ENCODE results near the gene TBC1D16. TPM values are rescaled to one million over a fixed set of nuclear protein-coding genes. Genes with fewer than 3 reads are reported as not detected.

TBC1D16 gene
- total RNA-seq, 1 experiment from 2014 or later: 1,023 TPM

GRCh38 chr17:79890706-79891105 lies 145.0 kb downstream of the TBC1D16 start:
- DNase-seq (ENCODE audit: low read depth, low spot score): no peak
- in situ Hi-C loops (cut with HindIII; ENCODE audit: low pct_unique_long_range_greater_than_20kb, low sequenced_read_pairs): loop anchor here (10.0 kb wide), 1 partner anchor 146 kb away; no protein-coding TSS in a partner anchor

DNA sequence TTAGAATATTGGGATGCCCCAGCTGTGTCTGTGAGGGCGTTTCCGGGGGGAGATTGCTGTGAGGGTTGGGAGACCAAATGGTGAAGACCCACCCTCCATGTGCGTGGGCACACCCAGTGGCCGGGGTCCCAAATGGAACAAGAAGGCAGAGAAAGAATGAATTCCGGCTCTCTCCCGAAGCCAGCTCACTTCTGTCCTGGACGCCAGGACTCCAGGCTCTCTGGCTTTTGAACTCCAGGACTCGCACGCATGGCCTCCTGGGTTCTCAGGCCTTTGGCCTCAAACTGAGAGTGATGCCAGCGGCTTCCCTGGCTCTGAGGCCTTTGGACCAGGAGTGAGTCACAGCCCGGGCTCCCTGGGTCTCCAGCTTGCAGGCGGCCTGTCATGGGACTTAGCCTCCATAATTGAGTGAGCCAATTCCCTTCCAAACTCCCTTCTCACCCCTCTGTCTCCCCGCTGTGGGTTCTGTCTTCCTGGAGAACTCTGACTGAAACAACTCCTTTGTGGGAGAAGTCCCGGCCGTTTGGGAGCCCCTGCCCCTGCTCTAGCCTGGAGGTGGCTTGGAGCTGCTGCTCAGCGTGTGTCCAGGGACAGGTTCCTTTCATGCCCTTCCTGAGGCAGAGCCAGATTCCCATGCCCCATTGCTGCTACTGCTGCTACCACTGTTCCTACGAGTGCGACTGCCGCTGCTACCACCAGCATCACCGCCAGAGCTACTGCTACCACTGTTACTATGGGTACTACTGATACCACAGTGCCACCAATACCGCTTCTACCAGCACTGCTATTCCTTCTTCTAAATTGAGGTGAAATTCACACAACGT lies 146.6 kb downstream of the TBC1D16 start:
- in situ Hi-C loops (cut with HindIII; ENCODE audit: low pct_unique_long_range_greater_than_20kb, low sequenced_read_pairs): no loop called here
- no peak for DNase-seq (ENCODE audit: low read depth, low spot score)

DNA sequence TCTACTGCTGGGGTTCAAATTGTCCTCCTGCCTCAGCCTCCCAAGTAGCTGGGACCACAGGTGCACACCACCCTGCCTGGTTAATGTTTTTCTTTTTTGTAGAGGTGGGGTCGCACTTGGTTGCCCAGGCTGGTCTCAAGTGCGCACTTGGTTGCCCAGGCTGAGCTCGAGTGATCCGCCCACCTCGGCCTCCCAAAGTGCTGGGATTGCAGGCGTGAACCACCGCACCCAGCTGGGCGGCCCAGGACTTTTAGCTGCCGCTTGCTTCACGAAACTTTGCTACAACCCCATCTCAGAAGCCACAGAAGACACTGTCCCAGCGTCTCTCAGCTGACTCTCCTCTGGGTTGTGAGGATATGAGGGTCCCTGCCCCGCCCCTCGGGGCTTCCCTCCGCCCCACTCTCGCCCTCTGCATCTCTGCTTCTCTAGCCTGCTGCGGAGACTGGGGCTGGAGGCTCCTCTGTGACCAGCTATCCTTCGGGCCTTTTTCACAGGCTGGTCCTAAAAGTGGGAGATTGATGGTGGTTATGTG lies 147.6 kb downstream of the TBC1D16 start:
- in situ Hi-C loops (cut with HindIII; ENCODE audit: low pct_unique_long_range_greater_than_20kb, low sequenced_read_pairs): no loop called here

DNA sequence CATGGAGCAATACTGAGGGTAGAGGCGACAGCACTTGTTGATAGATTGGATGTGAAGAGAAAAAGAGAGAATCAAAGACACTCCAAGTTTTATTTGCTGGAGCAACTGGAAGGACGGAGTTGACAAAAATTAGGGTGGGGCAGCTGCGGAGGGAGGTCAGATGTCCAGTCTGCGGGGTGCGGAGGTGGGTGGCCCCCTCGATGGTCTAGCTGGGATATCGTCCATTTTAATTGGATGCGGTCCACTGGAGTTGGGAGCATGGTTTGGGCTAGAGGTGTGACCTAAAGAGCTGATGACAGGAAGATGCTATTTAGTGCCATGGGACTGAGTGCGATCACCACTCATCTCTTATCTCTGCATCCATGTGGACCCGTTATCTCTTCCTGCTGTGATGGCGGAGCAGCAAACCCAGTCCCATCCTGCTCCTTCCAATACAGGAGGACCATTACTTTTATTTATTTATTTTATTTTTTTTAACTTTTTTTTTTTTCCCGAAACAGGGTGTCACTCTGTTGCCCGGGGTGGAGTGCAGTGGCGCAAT lies 148.2 kb downstream of the TBC1D16 start:
- in situ Hi-C loops (cut with HindIII; ENCODE audit: low pct_unique_long_range_greater_than_20kb, low sequenced_read_pairs): no loop called here
- DNase-seq (ENCODE audit: low read depth, low spot score): no peak

More for the DNA sequence above, 147.6 kb downstream of the TBC1D16 start:
- DNase-seq (ENCODE audit: low read depth, low spot score): no peak

GRCh38 chr17:79883202-79883601 lies 152.5 kb downstream of the TBC1D16 start:
- in situ Hi-C loops (cut with HindIII; ENCODE audit: low pct_unique_long_range_greater_than_20kb, low sequenced_read_pairs): no loop called here
- DNase-seq (ENCODE audit: low read depth, low spot score): peak; percentile 28

Other genes starting within 250 kb of the TBC1D16 start
- gene CBX8, start 238.8 kb downstream of the TBC1D16 start, total RNA-seq (2014; rRNA removed; shearing (Covaris generic)): 31.3 and 34.4 TPM in 2 replicates
- gene CBX4, start 196.4 kb downstream of the TBC1D16 start, total RNA-seq (2014; rRNA removed; shearing (Covaris generic)): 120 and 128 TPM in 2 replicates
- 9.0 and 12.9 TPM in 2 replicates for gene CCDC40, start 770 bp upstream of the TBC1D16 start, total RNA-seq (2014; rRNA removed; shearing (Covaris generic))
- 88.7 and 97.7 TPM in 2 replicates for gene GAA, start 65.7 kb upstream of the TBC1D16 start, total RNA-seq (2014; rRNA removed; shearing (Covaris generic))
- 567 and 602 TPM in 2 replicates for gene EIF4A3, start 111.3 kb upstream of the TBC1D16 start, total RNA-seq (2014; rRNA removed; shearing (Covaris generic))
- 19.6 and 23.2 TPM in 2 replicates for gene CARD14, start 134.2 kb upstream of the TBC1D16 start, total RNA-seq (2014; rRNA removed; shearing (Covaris generic))
- 21.5 and 30.4 TPM in 2 replicates for gene SGSH, start 184.5 kb upstream of the TBC1D16 start, total RNA-seq (2014; rRNA removed; shearing (Covaris generic))
- gene SLC26A11, start 184.6 kb upstream of the TBC1D16 start, total RNA-seq (2014; rRNA removed; shearing (Covaris generic)): 22.1 and 23.6 TPM in 2 replicates
- gene RNF213, start 225.0 kb upstream of the TBC1D16 start, total RNA-seq (2014; rRNA removed; shearing (Covaris generic)): 117 and 140 TPM in 2 replicates

All from SK-MEL-5 (cell line).